NCI-H2196 treated with DMSO at 0.1 percent for 48 hours (cell line): ENCODE measurements around the gene ALDH1L1.
"Not testable (repeated sequence)": the region's sequence is repeated elsewhere in the genome, so short reads cannot be mapped to it uniquely, and the experiment has no call there.

Source experiments
- DNase-seq: peaks from one replicate; lab custom pipeline; 2025; ENCODE audit not compliant: unreplicated experiment; lab: John Stamatoyannopoulos, UW

Gene ALDH1L1

GRCh38 chr3:126107203-126107939 is 73.0 kb downstream of the ALDH1L1 start:
- DNase-seq = no peak

- no peak for DNase-seq
Measured at GRCh38 chr3:126106336-126107202, 73.8 kb downstream of the ALDH1L1 start.

DNA sequence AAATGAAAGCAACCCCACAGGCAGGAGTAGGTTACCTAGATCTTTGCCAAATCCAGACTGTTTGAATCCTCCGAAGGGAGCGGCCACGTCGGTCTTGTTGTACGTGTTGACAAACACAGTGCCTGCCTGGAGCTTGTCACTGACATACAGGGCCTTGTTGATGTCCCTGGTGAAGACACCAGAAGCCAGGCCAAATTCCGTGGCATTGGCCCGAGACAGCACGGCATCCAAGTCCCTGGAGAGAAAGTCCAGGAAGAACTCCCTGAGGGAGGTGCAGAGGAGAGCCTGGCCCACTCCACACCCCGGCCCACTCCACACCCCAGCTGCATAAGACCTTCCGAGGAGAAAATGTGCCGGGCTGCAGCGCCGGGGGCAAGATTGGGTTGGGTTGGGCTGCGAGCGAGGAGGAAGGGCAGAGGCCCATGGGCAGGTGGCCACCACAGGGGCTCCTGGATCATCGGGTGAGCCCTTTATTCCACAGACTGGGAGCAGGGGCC is 74.6 kb downstream of the ALDH1L1 start:
- DNase-seq = no peak

DNA sequence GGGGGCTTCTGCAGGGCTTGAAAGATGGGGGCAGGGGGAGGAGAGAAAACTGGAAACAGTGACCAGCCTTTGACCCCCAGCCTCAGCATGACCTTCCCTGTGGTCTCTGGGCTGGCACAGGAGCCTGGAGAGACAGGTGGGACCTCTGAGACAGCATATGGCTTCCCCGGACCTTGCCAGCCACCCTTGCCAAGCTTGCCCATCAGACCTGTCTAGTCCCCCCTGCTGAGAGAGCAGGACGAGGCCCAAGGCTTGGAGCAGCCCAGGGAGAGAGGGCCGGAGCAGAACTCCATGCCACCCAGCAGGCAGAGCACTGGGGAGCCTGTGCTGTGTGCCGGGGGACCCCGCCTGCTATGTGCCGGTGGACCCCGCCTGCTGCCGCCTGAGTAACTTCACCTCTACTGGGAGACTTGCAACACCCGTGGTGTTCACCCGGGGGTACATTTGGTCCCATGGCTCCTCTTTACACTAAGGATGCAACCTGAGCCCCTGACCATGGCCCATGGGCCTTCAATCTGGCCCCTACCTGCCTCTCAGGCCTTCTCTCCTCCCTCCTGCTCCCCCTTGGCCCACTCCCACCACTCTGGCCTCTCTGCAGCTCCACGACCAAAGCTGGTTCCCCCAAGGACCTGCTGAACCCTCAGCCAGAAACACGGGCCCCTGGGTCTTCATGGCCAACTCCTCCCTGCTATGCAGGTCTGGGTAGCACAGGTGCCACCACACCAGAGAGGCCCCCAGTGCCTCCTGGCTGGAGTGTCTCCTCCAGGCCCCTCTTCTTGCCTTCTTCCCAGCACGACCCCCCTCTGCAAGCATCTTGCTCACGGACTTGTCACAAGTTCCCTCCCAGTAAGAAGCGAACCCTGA is 75.4 kb downstream of the ALDH1L1 start:
- DNase-seq = no peak

DNA sequence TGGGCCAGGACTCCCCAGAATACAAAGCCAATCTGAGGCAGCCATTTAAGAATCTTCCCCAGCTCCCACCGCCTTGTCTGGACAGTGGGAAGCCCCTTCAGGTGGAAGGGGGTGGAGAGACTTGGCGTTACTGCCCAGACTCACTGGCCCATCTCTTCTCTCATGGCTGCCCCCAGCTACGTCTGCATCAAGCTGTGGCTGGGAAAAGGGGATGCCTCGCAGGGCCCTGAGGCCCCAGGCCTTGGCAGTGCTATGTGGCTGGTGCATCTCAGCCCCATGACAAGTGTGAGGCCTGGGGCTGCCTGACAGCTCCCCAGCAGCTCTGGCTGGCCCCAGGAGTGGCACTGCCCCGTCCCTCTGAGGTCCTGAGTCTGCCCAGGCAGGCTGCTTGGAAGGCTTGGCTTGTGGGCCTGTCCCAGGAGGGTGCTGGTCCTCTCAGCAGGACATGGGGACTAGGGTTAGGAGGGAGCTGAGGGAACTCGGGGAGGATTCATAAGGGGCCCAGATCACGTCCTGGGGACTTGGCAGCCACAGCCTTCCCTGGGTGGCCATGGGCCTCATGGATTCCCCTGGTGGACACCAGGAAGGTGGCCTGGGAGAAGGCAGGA is 76.3 kb downstream of the ALDH1L1 start:
- no peak for DNase-seq

DNA sequence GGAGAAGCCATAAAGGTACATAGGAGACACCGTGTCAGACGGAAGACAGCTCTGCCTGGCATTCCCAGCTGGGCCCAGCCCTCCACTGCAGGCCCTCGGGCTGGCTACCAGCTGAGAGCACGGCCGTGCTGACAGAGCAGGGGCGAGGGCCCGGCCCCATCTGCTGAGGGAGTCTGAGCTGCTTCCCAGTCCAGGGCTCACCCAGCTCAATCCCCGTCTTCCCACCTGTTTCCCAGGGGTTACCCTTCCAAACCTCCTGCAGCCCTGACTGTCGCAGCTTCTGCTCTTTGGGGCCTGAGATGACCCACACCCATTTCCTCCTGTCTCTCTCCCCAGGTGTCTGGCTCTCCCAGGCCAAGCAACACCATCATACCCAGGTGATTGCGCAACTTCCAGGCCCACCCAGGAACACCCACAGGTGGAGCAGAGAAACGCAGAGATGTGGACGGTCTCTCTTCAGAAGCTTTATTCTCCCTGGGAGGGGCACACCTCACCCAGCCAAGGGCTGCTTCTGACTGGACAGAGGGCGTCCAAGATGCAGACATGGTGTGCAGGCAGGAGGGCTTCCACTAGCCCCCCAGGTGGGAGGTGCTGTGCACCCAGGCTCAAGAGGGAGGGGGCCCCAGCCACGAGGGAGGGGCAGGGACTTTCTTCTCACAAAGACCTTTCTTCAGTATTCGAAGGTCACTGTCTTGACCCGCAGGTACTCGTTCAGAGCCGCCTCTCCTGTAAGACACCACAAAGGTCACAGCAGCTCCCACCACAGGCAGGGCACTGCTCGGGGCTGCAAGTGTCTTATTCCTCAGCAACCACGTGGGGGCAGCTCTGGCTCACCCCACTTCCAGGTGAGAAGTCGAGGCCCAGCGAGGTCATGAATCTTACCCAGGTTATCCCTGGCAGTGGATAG is 77.0 kb downstream of the ALDH1L1 start:
- DNase-seq = no peak

DNA sequence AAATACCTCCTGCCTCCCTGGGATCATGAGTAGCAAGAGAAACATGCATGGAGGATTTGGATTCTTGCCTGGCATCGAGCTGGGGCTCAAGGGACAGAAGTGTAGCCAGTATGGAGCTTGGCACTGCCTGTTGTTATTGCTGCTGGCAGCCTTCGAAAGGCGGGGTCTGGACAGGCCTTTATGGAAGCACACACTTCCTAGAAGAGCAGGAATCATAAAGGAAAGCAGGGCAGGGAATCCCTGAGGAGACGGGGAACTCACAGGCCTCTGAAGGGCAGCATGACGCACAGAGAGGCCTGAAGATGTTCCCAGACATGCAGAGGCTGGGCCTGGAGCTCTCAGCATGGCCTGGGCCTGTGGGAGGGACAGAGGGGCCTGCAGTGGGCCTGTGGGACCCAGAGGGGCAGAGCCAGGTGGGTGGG is 77.8 kb downstream of the ALDH1L1 start:
- no peak for DNase-seq

GRCh38 chr3:126102011-126102410 is 78.4 kb downstream of the ALDH1L1 start:
- DNase-seq = no peak

GRCh38 chr3:126101521-126101982 is 78.8 kb downstream of the ALDH1L1 start:
- no peak for DNase-seq

DNA sequence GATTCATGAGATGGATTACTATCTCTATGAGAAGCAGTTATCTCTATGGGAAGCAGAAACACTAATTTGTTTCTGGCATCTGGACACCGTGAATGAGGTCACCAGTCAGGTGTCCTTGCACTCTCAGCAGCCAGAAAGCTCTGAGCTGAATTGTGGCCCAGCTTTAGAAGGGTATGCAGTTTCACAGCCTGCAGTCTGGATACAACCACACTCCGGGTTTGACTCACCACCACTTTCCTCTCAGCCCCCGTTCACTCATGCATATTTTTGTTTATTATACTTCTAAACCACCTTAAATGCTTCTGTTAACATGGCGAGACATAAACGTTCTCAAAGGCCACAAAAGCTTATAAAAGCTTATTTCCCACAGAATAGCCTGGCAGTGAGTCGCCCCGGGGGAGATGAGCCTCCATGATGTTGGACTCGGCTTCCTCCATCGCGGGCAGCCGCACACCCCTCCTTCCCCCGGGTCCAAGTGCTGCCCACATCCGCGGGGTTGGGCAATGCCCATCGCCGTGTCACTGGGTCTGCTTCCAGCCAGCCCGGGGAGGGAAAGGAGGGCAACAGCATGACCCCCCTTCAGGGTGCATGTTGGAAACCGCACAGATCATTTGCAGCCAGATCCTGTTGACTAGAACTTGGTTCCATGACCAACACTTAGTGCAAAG is 79.6 kb downstream of the ALDH1L1 start:
- DNase-seq = no peak

GRCh38 chr3:126100269-126100633 is 80.1 kb downstream of the ALDH1L1 start:
- DNase-seq = no peak

- DNase-seq = no peak
Measured at GRCh38 chr3:126098391-126098858, 82.0 kb downstream of the ALDH1L1 start.

- DNase-seq = no peak
Measured at GRCh38 chr3:126097801-126098200, 82.6 kb downstream of the ALDH1L1 start.

- DNase-seq = not testable (repeated sequence)
Measured at GRCh38 chr3:126096274-126096673, 84.1 kb downstream of the ALDH1L1 start.

GRCh38 chr3:126092128-126092527 is 88.3 kb downstream of the ALDH1L1 start:
- DNase-seq = not testable (repeated sequence)

DNA sequence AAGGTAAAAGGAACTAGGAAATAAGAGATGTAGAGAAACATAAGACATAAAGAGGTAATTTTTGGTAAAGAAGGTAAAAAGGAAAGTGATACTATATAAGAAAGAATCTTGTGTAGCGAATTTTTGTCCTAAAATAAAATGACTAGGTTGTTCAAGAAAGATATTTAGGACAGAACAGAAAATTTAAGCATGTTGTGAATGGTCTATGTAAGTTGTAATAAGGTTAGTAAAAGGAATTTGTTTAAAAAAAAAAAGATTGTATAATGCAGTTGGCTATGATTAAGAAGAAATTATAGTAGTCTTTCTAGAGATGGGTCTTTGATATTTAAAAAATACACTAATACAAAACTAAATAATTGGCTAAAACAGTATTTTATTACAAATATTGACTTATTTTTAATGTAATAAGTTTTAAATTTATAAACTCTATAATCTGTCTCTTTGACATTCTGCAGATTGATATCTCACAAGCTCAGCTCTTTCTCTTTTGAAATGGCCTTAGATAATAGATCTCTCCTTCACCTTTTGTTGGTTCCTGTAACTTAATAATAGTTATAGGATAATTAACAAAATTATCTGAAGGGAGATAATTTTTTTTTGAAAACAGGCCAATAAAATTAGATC is 92.7 kb downstream of the ALDH1L1 start:
- no peak for DNase-seq

DNA sequence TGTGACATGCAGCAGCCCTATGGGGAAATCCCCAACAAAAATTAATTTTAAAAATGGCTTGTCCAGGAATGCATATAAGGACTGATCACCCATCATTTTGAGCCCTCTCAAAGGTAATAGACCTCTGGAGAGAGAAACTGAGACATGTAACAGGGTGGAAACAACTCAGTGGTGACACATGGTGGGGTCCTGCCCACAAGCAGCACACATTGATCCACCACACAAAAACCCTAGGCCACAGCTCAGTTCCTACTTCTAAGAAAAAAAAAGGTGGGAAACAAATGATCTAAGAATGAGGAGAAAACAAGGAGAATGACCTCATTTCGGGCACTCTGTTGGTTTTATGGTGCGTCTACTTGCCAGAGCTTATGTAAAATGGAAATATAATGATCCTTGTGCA is 94.5 kb downstream of the ALDH1L1 start:
- DNase-seq = no peak

GRCh38 chr3:126085276-126085675 is 95.1 kb downstream of the ALDH1L1 start:
- no peak for DNase-seq
